HL-60 (cell line): Measurements from ENCODE around the gene ADPRH.

Experiments
- DNase-seq, 2 experiments: peaks; one replicate each; pipeline ENCODE4 v3.0.0-alpha.2; 2010 to 2020; ENCODE audit warnings: low read depth in 1 of 2, low spot score in 1 of 2
- H3K27ac ChIP-seq: fragments of 250-450 bp; sonication (Bioruptor Pico); replicated peaks from 2 replicates; pipeline ENCODE4 v1.5.1; 2020; ENCODE audit warnings: mild to moderate bottlenecking, moderate library complexity
- H3K27me3 ChIP-seq: fragments of 250-450 bp; sonication (Bioruptor Pico); 2 replicates; pipeline ENCODE4 v1.5.1; 2021; ENCODE audit warnings: mild to moderate bottlenecking, moderate library complexity; ENCODE audit not compliant: insufficient read depth, poor library complexity, severe bottlenecking
- H3K4me3 ChIP-seq: replicated peaks from 2 replicates; pipeline ENCODE4 v1.5.1; 2011; ENCODE audit warnings: mild to moderate bottlenecking, control low read depth, low read length; ENCODE audit not compliant: insufficient read depth
- CTCF ChIP-seq: IDR thresholded peaks from one replicate; pipeline ENCODE4 v1.5.1; 2011; ENCODE audit warnings: low read length, control low read depth, inconsistent platforms; ENCODE audit not compliant: insufficient read depth
- GABPA ChIP-seq: IDR thresholded peaks from 2 replicates; pipeline ENCODE4 v1.6.1; 2012; ENCODE audit warnings: low read depth
- POLR2AphosphoS5 ChIP-seq: IDR thresholded peaks from 2 replicates; pipeline ENCODE4 v1.6.1; 2012; ENCODE audit warnings: low read depth
- REST ChIP-seq: IDR thresholded peaks from 2 replicates; pipeline ENCODE4 v1.6.1; 2012; ENCODE audit warnings: low read depth; ENCODE audit not compliant: insufficient replicate concordance
- SPI1 ChIP-seq: IDR thresholded peaks from 2 replicates; pipeline ENCODE4 v1.6.1; 2012; ENCODE audit warnings: low read depth, mild to moderate bottlenecking, borderline replicate concordance

Gene ADPRH

GRCh38 chr3:119531151-119531550, 48.1 kb upstream of the ADPRH start:
- TF ChIP-seq POLR2AphosphoS5 (no peak), GABPA (no peak), CTCF (no peak), REST (no peak), SPI1 (no peak)

GRCh38 chr3:119534296-119534695, 45.0 kb upstream of the ADPRH start:
- DNase-seq = no peak
- H3K4me3 ChIP-seq = no peak overlapping the region
- TF ChIP-seq SPI1 = no peak
- TF ChIP-seq CTCF = no peak
- no peak for TF ChIP-seq POLR2AphosphoS5
- TF ChIP-seq REST = no peak
- no peak for TF ChIP-seq GABPA
- no peak overlapping the region for H3K27ac ChIP-seq
- no peaks in the 10 kb centered on the region for H3K27me3 ChIP-seq

More at GRCh38 chr3:119531151-119531550, 48.1 kb upstream of the ADPRH start:
- no peak for DNase-seq
- H3K27ac ChIP-seq = no peak overlapping the region
- H3K4me3 ChIP-seq = no peak overlapping the region
- H3K27me3 ChIP-seq = no peaks in the 10 kb centered on the region

GRCh38 chr3:119536757-119537156, 42.5 kb upstream of the ADPRH start:
- H3K4me3 ChIP-seq = no peak overlapping the region
- H3K27me3 ChIP-seq = no peaks in the 10 kb centered on the region
- DNase-seq = no peak
- H3K27ac ChIP-seq = no peak overlapping the region
- TF ChIP-seq SPI1 (no peak), REST (no peak), GABPA (no peak), POLR2AphosphoS5 (no peak), CTCF (no peak)
